GM13977 (cell line): ENCODE results near the gene SLAMF6.
"Not testable (repeated sequence)": the region's sequence is repeated elsewhere in the genome, so short reads cannot be mapped to it uniquely, and the experiment has no call there.

Experiments
- DNase-seq: peaks from one replicate; pipeline ENCODE4 v3.0.0; 2012; ENCODE audit warnings: low spot score
- CTCF ChIP-seq: IDR thresholded peaks from 2 replicates; pipeline ENCODE4 v1.5.1; 2012; ENCODE audit warnings: mild to moderate bottlenecking, control low read depth; ENCODE audit not compliant: insufficient read depth; ENCODE audit errors: extremely low read depth, missing control alignments
- in situ Hi-C: fragments of 300-500 bp; cut with MboI; formaldehyde crosslinking; loops from one replicate; pipeline ENCODE4 v1.12.0; 2022; ENCODE audit warnings: low sequenced_read_pairs, low pct_unique_long_range_greater_than_20kb, mixed read lengths, inconsistent platforms; ENCODE audit not compliant: unreplicated experiment

The SLAMF6 gene

DNA sequence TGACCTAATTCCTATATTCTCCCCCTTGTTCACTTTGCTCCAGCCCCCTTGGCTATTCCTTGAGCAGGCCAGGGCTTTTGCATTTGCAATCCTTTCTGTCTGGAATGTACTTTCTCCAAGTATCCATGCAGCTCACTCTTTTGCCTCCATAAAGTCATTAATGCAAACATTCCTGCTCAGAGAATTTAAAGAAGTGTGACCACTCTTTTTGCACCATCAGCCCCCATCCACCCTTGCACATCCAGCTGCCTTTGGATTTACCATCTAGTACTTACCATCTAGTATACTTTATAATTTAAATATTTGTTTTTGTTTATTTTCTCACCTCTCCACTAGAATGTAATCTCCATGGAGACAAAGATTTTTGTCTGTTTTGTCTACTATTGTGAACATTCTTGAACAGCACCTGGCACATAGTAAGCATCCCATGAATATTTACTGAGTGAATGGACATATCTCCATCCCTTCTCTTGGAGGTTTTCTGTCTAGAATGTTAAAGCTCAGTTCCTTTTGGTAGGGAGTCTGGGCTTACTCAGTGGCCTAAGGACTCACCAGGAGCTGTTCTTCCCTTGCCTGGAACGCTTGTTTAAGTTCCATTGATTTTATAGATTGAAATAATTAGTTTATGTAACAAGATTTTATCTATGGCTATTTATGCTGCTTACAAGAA, 22.6 kb downstream of the SLAMF6 start:
- in situ Hi-C loops, result no loop called here
- no peak for DNase-seq
- no peak for TF ChIP-seq CTCF

DNA sequence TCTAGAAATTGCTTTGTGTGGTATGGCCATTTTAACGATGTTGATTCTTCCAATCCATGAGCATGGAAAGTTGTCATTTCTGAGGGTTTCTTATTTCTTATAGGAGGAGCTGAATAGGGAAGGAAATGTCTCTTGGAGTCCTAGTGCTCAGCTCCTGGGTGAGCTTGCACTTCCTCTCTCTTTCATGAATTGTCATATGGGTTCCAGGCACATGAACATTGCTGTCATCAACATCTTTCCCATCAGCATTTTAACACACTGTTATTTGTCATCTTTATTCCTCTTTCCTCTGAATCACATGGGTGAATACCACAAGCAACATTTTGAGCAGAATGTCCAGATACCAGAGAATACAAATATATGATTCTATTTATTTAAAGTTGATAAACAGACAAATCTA, 23.4 kb downstream of the SLAMF6 start:
- TF ChIP-seq CTCF, result no peak
- DNase-seq, result no peak
- in situ Hi-C loops, result no loop called here

GRCh38 chr1:160498301-160499065, 24.6 kb downstream of the SLAMF6 start:
- in situ Hi-C loops, DNase-seq: not testable (repeated sequence)

DNA sequence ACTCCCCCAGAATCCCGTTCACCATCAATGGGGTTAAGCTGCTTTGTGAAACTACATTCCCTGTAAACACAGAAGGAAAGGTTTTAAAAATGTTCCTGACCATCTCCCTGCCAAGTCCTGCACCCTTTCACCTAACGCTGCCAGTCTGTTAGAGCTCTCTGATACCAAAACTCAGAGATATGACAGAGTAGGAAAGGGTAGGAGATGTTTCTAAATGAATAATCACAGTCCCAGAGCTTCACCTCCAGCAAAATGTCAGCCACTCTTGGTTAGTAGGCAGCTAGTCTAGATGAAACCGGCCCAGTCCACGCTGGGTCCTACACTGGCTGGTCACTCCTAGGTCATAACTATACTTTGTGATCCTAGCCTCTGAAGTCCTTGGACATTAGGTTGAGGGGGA, 26.7 kb downstream of the SLAMF6 start:
- DNase-seq, result no peak
- no peak for TF ChIP-seq CTCF
- in situ Hi-C loops, result no loop called here

DNA sequence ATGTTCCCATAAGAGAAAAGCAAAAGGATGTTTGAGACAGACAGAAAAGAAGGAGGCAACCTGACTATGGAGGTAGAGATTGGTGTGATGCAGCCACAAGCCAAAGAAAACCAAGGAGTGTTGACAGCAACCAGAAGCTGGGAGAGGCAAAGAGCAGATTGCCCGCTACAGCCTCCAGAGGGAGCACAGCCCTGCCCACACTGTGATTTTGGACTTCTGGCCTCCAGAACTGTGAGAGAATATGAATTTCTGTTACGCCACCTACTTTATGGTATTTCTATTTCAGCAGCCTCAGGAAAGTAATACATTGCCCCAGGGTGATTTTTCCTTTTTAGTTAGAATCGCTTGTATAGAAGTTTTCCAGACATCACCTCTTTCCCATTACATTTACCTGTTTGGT, 28.4 kb downstream of the SLAMF6 start:
- peak; percentile 18 for TF ChIP-seq CTCF
- in situ Hi-C loops, result no loop called here
- no peak for DNase-seq

DNA sequence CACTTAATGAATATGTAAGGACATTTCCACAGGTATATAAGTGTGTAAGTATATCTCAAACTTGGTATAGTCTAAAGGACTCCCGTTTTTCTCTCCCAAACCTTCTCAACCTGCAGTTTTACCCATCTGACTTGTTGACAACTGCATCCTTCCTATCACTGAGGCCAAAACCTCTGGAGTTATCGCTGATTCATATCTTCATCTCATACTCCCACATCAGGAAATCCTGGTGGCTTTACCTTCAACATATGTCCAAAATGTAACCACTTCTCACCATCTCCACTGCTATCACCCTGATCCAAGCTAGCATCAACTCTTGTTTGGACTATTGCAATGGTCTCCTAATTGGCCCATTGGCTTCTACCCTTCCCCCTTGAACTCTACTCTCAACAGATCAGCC, 30.4 kb downstream of the SLAMF6 start:
- no peak for DNase-seq
- in situ Hi-C loops, result no loop called here
- no peak for TF ChIP-seq CTCF

- no peak for TF ChIP-seq CTCF
- in situ Hi-C loops, result no loop called here
- DNase-seq, result no peak
Observed at GRCh38 chr1:160491981-160492380, 31.1 kb downstream of the SLAMF6 start.
